ENCODE results near the gene SPINDOC.
A peak's percentile ranks its signal among the peaks of the same experiment; 100 is the strongest.
"Not testable (repeated sequence)": the region's sequence is repeated elsewhere in the genome, so short reads cannot be mapped to it uniquely, and the experiment has no call there.

SPINDOC gene

GRCh38 chr11:63813035-63813562 is at the start of gene SPINDOC:
TSS of gene SPINDOC (plus strand) at chr11:63813456. CDS start at chr11:63813687, 231 bp downstream.
- no peak for DNase-seq

DNA sequence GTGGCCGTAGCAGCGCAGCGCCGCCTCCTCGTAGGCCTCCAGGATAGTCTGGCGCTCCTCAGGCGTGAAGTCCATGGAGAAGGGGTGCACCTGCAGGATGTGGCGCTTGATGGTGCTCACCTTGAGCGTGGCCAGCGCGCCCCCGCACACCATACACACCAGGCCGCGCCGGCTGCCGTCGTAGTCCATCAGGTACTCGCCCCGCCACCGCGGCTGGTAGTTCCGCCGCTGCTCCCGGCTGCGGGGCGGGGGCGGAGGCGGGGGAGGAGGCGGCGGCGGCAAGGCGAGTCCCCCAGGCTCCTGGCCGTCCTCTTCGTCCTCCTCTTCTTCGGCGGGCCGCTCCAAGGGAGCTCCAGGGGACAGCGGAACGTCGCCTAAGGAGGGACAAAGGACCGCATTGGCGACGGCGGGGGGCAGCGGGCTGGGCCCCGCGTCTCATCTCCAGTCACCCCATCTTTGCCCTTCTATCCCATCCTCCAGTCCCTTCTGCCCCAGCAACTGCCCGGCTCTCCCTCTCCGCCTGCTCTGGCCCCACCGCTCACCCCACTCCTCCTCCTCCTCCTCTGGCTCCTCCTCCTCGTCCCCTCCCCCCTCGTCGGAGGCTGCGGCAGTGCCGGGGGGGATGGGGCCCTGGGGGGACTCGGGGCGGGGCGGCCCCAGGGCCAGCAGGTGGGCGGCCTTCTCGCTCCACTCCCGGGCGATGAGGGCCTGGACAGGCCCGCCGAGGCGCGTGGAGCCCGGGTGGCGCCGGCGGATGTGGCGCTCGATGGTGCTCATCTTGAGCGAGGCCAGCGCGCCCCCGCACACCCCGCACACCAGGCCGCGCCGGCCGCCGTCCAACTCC is 49.5 kb upstream of the SPINDOC start:
- no peak for DNase-seq

GRCh38 chr11:63764340-63764678 is 48.9 kb upstream of the SPINDOC start:
- no peak for DNase-seq

DNA sequence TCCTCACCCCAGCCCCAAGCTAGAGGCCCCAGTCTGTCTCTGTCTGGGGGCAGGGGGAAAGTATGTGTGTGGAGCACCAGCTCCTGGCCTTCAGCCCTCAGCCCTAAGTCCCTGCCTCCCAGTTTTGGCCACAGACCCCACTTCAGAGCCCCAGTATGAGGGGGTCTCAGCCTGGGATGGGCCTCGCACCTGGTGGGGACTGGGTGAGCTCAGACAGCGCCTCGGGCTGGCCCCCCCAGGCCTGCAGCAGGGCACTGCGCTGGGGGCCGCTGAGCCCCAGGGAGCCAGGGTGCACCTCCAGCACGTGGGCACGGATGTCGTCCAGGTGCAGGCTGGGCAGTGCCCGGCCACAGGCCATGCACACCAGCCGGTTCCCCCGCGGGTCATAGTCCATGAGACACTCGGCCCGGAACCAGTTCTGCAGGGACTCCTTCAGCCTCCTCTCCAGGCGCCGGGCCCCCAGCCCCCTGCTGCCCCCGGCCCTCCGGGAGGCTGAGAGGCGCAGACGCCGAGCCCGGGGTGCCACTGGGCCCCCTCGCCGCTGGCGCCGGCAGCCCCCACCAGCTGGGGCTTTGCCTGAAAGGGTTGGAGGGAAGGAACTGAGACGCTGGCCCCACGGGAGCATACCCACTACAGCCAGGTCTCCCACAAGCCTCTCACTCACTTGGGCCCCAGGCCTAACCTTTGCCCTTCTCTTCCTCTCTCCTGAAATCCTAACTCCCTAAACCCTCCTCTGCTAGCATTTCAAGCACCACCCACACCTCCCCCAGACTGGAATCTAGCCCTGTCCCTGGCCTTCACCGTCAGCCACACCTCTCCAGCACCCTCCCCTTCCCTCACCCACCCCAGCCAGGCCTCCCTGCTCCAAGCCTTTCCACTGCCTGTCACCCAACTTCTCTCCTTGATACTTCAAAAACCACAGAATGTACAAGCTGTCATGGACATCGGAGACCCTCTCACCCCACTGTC is 48.3 kb upstream of the SPINDOC start:
- no peak for DNase-seq

DNA sequence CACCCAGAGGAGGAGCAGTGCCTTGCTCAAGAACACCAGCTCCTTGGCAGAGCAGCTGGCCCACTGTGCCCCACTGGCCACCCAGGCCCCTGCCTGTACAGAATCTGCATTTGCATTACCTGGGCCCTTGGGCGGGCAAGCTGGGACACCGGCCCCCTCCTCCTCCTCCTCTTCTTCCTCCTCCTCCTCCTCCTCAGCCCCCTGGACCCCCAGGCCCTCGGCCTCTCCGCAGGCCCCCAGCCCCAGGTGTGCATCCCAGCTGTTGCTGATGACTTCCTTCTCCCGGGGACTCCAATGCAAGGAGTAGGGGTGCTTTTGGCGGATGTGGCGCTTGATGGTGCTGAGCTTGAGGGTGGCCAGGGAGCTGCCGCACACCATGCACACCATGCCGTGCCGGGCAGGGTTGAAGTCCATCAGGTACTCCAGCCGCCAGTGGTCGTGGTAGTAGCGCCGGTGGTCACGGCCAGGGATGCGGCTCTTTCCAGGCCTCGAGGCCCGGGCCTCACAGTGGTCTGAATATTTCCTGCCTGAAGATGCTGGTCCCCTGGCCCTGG is 47.5 kb upstream of the SPINDOC start:
- DNase-seq, result no peak

DNA sequence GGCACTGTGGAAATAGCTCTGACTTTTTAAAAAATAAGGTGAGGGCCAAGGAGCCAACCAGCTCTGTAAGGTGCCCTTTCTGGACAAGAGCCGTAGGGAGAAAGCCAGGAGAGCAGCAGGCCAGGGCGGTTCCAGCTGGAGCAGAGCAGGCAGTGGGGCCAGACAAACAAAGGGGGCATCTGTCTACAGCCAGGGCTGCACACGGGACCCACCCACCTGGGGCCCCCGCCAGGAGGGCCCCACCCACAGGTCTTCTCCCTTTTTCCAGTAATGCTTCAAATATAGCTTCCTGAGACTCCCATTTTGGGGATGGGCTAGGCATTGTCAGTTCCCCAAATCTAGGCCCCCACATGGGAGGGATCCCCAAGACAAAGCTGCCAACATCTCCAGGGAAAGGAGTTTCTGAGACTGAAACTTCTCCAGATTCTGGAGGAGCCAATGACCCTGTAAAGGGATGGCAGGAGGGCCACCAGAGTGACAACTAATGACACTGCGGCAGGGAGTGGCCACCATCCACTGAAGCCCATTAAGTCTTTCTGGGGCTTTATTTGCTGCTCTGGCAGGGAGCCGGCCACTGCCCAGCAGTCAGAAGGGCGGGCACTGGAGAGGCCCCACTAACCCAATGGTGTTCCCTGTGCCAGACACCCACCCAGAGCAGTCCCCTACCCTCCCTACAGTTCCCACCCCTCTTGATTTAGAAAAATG is 46.6 kb upstream of the SPINDOC start:
- no peak for DNase-seq

DNA sequence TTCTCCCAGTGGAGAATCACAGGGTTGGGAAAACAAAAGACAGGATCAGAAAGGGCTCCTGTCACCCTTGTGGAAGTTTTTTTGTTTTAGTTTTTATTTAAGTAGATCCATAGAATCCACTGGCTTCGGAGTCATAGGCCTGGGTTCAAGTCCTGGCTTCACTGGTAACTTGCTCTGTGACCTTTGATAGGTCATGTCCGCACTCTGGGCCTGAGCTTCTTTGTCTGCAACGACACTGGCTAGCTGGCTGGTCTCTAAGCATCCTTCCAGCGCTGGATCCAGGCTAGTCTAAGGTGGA is 46.0 kb upstream of the SPINDOC start:
- DNase-seq, result no peak

DNA sequence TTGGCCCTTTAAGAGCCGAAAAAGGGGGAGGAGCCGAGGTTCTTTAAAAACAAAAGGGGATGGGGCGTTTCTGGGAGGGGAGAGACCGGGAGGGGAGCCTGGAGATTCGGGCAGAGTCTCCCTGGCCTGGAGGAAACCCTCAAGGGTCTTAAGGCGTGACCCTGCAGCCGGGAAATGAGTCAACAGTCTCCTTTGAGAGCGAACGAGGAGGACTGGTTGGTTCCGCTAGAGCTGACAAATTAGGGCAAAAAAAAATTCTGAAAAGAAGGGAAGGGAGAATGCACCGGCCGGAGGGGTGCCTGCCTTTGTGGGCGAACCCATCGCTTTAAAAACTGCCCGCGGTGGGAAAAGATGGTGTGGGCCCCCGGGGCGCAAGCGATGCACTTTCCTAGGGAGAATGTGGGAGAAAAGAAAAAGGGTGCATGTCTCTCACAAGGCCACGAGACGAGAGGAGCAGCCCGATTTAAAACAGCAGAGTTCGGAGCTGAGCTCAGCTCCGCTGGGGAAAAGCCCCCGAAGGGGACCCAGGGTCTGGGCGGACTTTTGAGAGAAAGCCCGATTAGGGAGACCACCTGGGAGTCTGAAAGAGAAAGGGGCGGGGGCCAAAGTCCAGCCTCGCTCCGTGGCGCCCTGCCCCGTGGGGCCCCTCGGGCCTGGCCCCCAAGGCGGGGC is 45.6 kb upstream of the SPINDOC start:
- DNase-seq, result peak; percentile 14

- no peak for DNase-seq
These were observed 44.8 kb upstream of the SPINDOC start, which contains the start of gene ZFTA for GRCh38 chr11:63768237-63769041. TSS of gene ZFTA (minus strand) at chr11:63768775. CDS start at chr11:63768622, 153 bp downstream.

GRCh38 chr11:63769042-63769713 is 44.1 kb upstream of the SPINDOC start:
- DNase-seq, result no peak

- no peak for DNase-seq
These were observed 43.4 kb upstream of the SPINDOC start for GRCh38 chr11:63769714-63770455.

GRCh38 chr11:63770763-63771162 is 42.5 kb upstream of the SPINDOC start:
- no peak for DNase-seq

DNA sequence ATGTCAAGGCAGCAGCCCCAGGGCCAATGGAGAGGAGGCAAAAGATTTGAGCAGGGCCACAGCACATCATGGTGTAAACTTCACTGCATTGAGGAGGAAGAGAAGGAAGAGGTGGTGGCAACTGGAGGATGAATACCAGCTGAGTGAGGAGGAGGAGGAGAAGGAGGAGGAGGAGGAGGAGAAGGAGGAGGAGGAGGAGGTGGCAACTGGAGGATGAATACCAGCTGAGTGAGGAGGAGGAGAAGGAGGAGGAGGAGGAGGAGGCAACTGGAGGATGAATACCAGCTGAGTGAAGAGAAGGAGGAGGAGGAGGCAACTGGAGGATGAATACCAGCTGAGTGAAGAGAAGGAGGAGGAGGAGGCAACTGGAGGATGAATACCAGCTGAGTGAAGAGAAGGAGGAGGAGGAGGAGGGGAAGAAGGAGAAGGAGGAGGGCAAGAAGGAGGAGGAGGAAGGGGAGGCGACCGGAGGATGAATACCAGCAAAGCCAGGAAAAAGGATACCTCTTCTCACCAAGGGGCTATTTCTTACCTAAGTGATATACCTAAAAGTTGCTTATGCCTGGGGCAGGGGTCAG is 41.4 kb upstream of the SPINDOC start:
- DNase-seq, result not testable (repeated sequence)

GRCh38 chr11:63775191-63775590 is 38.1 kb upstream of the SPINDOC start:
- no peak for DNase-seq

GRCh38 chr11:63779039-63779438 is 34.2 kb upstream of the SPINDOC start:
- no peak for DNase-seq

DNA sequence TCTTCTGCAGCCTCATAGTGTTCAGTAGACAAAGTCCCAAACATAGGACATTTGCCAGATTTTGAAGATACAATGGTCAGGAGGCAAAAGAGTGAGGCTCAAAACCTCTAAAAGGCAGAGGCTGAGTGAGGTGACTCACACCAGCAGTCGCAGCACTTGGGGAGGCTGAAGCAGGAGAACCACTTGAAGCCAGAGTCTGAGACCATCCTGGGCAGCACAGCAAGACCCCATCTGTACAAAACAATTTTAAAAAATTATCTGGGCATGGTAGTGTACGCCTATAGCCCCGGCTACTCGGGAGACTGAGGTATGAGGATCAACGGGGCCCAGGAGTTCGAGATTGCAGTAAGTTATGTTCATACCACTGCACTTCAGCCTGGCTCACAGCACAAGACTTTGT is 30.5 kb upstream of the SPINDOC start:
- no peak for DNase-seq

GRCh38 chr11:63783925-63784592 is 29.2 kb upstream of the SPINDOC start:
- no peak for DNase-seq

DNA sequence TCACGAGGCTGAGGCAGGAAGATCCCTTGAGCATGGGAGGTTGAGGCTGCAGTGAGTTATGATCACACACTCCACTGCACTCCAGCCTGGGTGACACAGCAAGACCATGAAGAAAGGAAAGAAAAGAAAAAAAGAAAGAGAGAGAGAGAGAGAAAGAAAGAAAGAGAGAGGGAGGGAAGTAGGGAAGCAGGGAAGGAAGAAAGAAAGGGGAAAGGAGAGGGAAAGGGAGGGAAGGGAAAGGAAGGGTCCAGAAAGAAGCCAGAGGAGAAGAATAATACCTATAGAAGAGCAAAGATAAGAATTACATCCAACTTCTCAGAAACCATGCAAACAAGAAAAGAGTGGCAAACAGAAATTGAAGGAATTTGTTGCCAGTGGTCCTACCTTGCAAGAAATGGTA is 27.4 kb upstream of the SPINDOC start:
- DNase-seq, result no peak

All from NCI-H1694 (cell line).